Measurements from ENCODE around the gene PAFAH1B1.
"Not testable (repeated sequence)": the region's sequence is repeated elsewhere in the genome, so short reads cannot be mapped to it uniquely, and the experiment has no call there.

Gene PAFAH1B1

DNA sequence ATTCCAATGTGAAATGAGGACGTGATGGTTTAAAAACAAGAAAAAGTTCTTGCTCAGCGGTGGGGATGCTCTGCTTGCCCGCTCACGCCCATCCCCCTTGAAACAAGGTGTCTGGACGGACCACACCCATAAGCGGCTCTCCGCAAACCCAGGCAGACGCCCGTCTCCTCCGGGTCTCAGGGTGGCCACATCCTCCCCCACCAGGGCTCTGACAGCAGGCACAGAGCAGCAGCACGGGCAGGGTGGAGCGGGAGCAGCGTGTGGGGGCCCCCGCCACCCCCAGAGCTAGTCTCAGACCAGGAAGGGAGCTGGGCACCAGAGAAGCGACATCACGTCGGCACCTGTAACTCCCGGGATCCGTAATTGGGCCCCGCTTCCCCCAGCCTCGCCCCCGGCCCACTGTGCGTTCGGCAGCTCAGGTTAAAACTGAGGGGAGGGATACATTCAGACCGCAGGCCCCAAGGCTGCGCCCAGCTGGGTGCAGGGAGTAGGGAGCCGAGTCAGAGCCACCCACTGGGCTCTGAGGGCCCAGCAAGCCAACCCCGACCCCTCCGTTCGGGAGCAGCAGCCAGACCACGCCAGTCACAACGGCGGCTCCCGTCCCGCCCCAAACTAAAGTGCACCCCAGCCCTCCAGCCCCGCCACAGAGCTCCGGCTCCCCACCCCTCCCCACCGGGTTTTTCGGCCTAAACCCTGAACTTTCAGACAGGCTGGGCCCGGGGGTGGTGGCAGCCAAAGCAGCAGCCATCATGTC is 96.1 kb downstream of the PAFAH1B1 start:
- DNase-seq (ENCODE audit: low spot score) = no peak

DNA sequence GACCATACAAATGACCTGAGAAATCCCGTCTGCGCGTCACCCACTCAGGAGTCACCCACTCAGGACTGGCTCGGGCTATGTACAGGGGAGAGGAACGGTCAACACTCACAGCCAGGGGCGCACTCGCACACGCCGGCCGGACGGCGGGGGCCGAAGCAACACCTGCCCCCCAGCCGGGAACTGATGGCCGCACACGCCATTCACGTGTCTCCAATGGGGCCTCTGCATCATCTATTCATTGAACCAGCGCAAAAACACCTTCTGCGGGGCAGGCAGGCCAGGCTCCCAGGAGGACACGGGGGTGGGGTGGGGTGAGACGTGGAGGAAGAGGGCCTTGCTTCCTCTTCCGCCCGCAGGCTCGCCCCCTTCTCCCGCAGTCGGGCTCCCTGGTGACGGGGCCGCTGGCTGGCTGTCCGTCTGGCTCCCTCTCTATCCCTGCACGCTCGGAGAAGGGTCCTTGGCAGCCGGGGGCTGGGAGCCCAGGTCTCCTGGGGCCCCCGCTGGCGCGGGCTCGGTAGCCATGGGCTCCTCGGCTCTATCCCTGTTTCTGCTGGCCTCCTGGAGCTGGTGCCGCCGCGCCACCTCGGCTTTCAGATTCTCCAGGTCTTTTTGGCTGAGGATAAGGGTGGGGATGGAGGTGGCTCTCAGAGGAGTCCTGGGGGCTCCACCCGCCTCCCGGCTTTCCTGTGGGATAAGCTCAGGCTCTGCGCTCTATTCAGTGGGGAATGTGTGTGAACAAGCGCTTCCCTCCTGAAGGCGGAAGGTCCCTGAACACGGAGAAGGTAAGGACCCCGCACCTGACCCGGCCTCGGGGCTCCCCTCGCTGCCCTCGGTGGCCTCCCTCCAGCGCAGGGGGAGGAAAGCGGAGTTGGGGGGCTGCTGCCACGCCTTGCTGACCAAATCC is 97.0 kb downstream of the PAFAH1B1 start:
- no peak for DNase-seq (ENCODE audit: low spot score)

DNA sequence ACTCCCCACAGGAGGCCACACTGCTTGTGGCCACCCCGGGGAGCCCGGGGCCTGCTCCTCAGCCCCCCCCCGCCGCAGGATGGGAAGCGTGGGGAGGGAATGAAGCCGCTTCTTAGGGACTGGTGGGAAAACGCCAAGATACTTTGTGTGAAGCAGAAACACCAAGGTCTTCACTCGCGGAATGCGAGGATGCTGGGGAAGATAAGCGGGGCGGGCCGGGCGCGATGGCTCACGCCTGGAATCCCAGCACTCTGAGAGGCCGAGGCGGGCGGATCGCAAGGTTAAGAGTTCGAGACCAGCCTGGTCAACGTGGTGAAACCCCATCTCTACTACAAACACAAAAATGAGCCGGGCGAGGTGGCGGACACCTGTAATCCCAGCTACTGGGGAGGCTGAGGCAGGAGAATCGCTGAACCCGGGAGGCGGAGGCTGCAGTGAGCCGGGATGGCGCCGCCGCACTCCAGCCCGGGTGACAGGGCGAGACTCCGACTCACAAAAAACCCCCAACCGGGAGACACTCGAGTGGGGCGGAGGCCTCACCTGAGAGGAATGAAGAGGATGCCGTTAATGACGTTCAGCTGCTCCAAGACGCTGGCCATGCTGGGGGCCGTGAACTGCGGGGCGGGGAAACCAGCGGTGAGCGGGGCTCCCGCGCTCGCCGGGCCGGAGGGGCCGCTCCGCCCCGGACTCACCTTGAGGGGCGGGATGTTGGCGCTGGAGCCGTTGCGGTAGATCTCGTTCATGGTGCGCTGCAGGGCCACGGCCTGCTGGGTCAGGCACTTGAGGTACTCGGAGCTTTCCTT is 97.8 kb downstream of the PAFAH1B1 start:
- no peak for DNase-seq (ENCODE audit: low spot score)

DNA sequence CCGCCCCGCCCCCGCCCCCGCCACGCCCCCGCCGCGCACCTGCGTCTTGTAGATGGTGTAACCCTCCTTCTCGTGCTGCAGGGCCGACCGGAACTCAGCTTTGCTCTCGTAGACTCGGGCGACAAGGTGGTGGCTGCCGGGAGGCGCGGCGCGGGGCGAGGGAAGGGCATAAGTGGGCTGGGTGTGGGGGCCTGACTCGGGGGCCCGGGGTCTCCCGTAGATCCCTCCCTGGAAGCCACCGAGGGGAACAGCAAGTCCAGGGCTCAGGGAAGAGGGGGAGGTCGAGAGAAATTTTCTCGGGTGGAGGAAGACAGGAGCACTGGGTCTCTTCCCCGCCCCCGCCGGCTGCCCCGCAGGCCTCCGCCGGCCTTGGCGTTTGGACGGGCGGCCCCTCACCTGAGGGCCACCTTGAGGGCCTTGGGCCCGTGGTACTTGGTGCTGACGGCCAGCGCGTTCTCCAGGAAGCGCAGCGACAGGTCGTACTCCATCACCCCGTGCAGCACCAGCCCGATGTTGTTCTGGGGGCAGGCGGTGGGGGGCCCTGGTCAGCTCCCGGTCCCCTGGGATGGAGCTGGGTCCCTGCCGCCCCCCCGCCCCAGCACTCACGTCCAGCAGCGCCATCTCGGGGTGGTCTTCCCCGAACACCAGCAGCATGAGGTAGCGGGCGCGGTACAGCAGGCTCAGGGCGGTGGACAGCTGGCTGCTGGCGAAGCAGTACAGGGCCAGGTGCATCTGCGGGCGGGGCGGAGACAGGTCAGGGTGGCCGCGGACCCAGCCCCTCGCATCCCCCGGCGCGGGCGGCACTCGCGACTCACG is 98.7 kb downstream of the PAFAH1B1 start:
- DNase-seq (ENCODE audit: low spot score) = no peak

DNA sequence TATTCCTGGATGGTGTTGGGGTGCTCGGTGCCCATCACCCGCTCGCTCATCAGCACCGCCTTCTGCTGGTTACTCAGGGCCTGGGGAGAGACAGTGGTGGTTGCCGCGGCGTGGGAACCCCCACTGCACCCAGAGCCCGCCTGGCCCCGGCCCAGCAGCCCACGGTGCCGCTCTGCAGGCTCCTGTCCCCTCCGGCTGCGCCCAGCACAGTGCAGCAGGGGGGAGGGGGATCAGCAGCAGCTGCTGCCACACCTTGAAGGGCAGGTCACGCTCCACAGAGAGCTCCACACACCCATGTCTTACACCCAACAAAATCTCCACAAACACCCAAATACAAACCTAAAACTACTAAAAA is 99.3 kb downstream of the PAFAH1B1 start:
- DNase-seq (ENCODE audit: low spot score) = no peak

- DNase-seq (ENCODE audit: low spot score) = no peak
These were observed 100.3 kb downstream of the PAFAH1B1 start for GRCh38 chr17:2693561-2694380.

DNA sequence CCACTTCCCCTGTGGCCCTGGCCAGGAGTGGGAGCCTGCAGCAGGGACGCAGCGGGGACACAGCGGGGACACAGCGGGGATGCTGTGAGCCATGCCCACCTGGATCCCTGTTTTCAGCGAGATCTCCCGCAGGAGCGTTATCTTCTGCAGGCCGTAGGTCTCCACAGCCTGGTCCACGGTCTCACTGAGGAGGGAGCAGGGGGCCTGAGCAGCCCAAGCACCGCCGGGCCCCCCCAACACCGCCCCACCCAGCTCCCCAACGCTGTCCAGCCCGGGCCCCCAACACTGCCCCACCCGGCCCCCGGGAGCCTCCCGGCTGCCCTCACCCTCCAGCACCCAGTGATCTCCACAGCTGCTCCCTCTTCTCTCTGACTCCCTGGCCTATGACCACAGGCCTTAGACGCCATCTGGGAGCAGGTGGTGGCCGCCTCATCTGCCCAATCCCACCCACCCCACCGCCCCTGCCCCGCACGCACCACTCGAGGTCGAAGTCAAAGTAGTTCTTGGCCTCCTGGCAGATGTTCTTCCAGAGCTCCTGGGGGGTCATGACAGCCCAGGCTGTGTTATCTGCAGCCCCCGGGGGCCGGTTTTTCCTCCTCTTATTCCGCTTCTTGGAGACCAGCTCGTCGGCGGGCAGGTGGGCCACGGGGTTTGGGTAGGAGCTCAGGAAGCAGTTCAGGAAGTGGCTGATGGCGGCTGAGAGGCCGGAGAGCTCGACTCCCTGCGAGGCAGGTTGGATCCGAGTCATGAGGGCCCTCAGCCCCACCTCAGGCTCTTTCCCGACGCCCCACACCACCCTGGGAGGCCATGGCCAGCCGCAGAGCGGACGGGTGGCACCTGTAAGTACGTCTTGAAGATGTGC is 101.2 kb downstream of the PAFAH1B1 start:
- no peak for DNase-seq (ENCODE audit: low spot score)

DNA sequence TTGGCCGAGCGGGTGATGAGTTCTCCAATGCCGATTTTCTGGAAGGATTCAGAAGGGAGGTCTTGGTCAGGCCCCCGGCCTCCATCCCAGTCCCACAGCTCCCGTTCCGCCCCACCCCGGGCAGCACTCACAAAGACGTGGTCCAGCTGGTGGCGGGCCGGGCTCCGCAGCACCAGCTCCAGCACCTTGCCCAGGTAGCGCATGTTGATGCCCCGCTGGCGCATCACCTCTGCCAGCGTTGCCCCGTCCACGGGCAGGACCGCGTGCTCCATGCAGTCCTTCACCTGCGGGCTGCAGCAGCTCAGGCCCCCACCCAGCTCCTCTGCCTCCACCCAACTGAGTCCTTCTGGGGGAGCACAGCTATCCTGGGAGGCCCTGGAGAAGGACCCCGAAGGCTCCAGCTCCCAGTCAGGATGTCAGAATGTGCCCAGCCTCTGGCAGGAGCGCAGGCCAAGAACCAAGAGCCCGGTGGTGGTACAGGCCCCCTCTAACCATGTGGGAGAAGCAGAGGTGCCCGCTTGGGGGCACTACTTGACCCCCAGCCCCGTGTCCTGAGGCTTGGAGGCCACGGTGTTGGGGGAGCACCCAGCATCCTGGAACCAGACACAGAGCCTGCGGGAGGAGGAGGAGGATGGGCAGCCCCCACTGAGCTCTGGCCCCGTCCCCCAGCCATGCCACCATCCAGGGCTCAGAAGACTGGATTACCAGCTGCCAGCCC is 101.9 kb downstream of the PAFAH1B1 start:
- DNase-seq (ENCODE audit: low spot score) = no peak

- DNase-seq (ENCODE audit: low spot score) = no peak
These were observed 102.7 kb downstream of the PAFAH1B1 start for GRCh38 chr17:2695961-2696760.

GRCh38 chr17:2697611-2698162 is 104.2 kb downstream of the PAFAH1B1 start:
- no peak for DNase-seq (ENCODE audit: low spot score)

GRCh38 chr17:2699216-2699805 is 105.9 kb downstream of the PAFAH1B1 start:
- DNase-seq (ENCODE audit: low spot score) = not testable (repeated sequence)

GRCh38 chr17:2700030-2700490 is 106.6 kb downstream of the PAFAH1B1 start:
- no peak for DNase-seq (ENCODE audit: low spot score)

DNA sequence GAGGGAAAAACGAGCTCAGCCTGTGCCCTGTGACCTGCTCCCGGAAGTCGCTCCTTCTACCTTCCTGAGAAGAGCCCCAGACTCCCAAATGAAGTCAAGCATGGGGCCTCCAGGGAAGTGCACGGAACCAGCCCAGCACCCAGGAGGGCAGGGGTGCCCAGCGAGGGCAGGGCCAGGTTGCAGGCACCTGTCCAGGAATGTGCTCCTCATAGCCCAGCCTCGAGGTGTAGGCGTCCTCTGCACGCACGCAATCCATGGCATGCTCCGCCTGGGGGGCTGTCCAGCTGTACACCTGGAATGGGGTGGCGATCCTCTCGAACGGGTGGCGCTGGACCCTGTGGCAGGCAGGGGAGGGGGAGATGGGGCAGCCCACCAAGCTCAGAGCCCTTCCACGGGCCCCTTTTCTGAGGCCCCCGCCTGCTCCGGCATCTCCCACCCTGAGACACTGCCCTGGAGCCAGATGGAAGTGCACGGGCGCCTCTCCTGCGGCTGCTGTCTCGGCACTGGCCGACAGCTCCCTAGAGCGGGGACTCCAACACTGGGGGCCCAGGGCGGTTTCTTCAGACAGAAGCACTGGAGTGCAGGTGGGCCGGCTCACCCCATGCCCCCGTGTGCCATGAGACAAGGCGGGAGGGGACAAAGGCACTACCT is 107.2 kb downstream of the PAFAH1B1 start:
- DNase-seq (ENCODE audit: low spot score) = no peak

DNA sequence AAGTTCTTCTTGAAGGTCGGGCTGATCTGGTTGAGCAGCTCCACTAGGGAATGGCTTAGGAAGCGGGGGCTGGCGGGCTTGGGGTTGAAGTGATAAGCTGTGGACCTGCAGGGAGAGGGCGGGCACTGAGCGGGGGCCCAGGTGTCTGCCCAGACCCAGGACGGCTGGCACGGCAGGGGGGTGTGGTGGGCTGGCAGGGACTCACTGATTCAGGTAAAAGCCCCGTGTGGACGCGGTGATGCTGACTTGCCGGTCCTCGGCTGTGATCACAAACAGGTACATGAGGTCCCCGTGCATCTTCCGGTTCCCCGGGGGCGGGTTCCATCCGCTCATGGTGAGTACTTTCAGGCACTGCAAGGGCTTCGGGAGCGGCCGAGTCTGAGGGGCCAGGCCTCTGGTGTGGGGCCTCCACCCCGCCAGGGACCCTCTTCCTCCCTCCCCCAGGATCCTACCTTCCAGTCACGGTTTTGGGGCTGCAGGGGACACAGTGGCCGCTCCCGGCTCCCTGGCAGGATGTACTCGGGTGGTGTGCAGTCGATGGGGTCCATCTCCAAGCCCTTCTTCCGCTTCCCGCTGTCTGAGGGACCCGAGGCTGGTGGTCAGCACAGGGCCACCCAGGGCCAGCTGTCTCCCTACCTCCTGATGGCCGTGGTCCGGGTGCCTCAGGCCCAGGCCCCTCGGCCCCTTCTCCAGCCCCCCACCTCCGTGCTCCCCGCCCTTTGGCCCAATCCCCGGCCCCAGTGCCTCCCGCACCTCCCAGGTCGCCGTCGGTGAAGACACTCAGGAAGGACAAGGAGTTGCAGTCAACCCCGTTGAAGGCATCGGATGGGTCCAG is 107.9 kb downstream of the PAFAH1B1 start:
- DNase-seq (ENCODE audit: low spot score) = no peak

- DNase-seq (ENCODE audit: low spot score) = no peak
These were observed 108.7 kb downstream of the PAFAH1B1 start for GRCh38 chr17:2701996-2702741.

Data from putamen (tissue), 1 donor.